ENCODE measurements around the gene CSGALNACT2. TPM values are rescaled to one million over a fixed set of nuclear protein-coding genes. Genes with fewer than 3 reads are reported as not detected.
"Not testable (repeated sequence)": the region's sequence is repeated elsewhere in the genome, so short reads cannot be mapped to it uniquely, and the experiment has no call there.

The CSGALNACT2 gene
- total RNA-seq, 1 experiment from 2014 or later = 5.1 TPM

GRCh38 chr10:43145311-43145710, 7.1 kb downstream of the CSGALNACT2 start:
- Mint-ChIP-seq H3K36me3 (no peaks in the 10 kb centered on the region), H3K27ac (no peak overlapping the region), H3K27me3 (ENCODE audit: low read depth) (peaks cover 3% of the 10 kb centered on the region), H3K4me1 (peaks cover 15% of the 10 kb centered on the region), H3K9me3 (peaks cover 19% of the 10 kb centered on the region), H3K4me3 (no peak overlapping the region)
- CTCF ChIA-PET = interaction anchor here (0.6 kb wide), 2 partner anchors 12 to 16 kb away, joined by 3 to 6 read pairs; no protein-coding TSS in a partner anchor
- TF ChIP-seq MYBL2 (CRISPR knock-in tag; IDR thresholded peaks at IDR 0.05) (no peak), ZNF512 (CRISPR knock-in tag; IDR thresholded peaks at IDR 0.05; ENCODE audit: borderline replicate concordance) (no peak)
- no peak for DNase-seq (ENCODE audit: low spot score)
- POLR2A ChIA-PET = interaction anchor here (0.6 kb wide), 1 partner anchor 13 kb away, joined by 6 read pairs; no protein-coding TSS in a partner anchor
- ATAC-seq = no peak

GRCh38 chr10:43145936-43146335, 7.7 kb downstream of the CSGALNACT2 start:
- H3K4me3 Mint-ChIP-seq; H3K27ac Mint-ChIP-seq; ATAC-seq; H3K27me3 Mint-ChIP-seq (ENCODE audit: low read depth); DNase-seq (ENCODE audit: low spot score); H3K36me3 Mint-ChIP-seq: not testable (repeated sequence)
- Mint-ChIP-seq H3K4me1 (peaks cover 15% of the 10 kb centered on the region), H3K9me3 (peaks cover 19% of the 10 kb centered on the region)
- ChIA-PET POLR2A (interaction anchor here (0.6 kb wide), 1 partner anchor 14 kb away, joined by 6 read pairs; no protein-coding TSS in a partner anchor), CTCF (interaction anchor here (0.6 kb wide), 2 partner anchors 11 to 17 kb away, joined by 3 to 6 read pairs; no protein-coding TSS in a partner anchor)

- Mint-ChIP-seq H3K27ac (no peak overlapping the region), H3K4me3 (no peak overlapping the region), H3K27me3 (ENCODE audit: low read depth) (no peaks in the 10 kb centered on the region), H3K4me1 (no peaks in the 10 kb centered on the region), H3K36me3 (no peaks in the 10 kb centered on the region), H3K9me3 (peaks cover 19% of the 10 kb centered on the region)
- ChIA-PET CTCF (interaction anchor here (0.8 to 1.2 kb wide), 2 partner anchors 53 kb away, joined by 3 read pairs; no protein-coding TSS in a partner anchor), POLR2A (no interaction called here)
- DNase-seq (ENCODE audit: low spot score) (no peak), ATAC-seq (no peak)
- TF ChIP-seq ESRRA (CRISPR knock-in tag; IDR thresholded peaks at IDR 0.05; ENCODE audit: borderline replicate concordance) = no peak
- no peak for TF ChIP-seq ZNF281 (CRISPR knock-in tag; IDR thresholded peaks at IDR 0.05)
- no peak for TF ChIP-seq HMGXB4 (CRISPR knock-in tag; IDR thresholded peaks at IDR 0.05)
- TF ChIP-seq EMX1 (CRISPR knock-in tag; IDR thresholded peaks at IDR 0.05) = no peak
- no peak for TF ChIP-seq ZNF121 (CRISPR knock-in tag; IDR thresholded peaks at IDR 0.05)
- no peak for TF ChIP-seq CBFB (CRISPR knock-in tag; IDR thresholded peaks at IDR 0.05; ENCODE audit: low read depth)
- no peak for TF ChIP-seq MXD4 (CRISPR knock-in tag; IDR thresholded peaks at IDR 0.05; ENCODE audit: borderline replicate concordance)
- no peak for TF ChIP-seq SP1 (CRISPR knock-in tag; conservative IDR thresholded peaks at IDR 0.05)
- no peak for TF ChIP-seq ARID4B (CRISPR knock-in tag; IDR thresholded peaks at IDR 0.05; ENCODE audit: borderline replicate concordance)
- no peak for TF ChIP-seq USF2 (CRISPR knock-in tag; IDR thresholded peaks at IDR 0.05)
- TF ChIP-seq RORB (CRISPR knock-in tag; IDR thresholded peaks at IDR 0.05) = no peak
- TF ChIP-seq AR (CRISPR knock-in tag; IDR thresholded peaks at IDR 0.05) = no peak
- TF ChIP-seq FOXP1 (CRISPR knock-in tag; IDR thresholded peaks at IDR 0.05; ENCODE audit: borderline replicate concordance) = no peak
- no peak for TF ChIP-seq OVOL2 (CRISPR knock-in tag; IDR thresholded peaks at IDR 0.05; ENCODE audit: borderline replicate concordance)
Observed at GRCh38 chr10:43151371-43151770, 13.1 kb downstream of the CSGALNACT2 start.
